Ishikawa (cell line): Measurements from ENCODE around the gene UGDH.

Experiments
- CEBPB ChIP-seq: IDR thresholded peaks from 2 replicates; pipeline ENCODE4 v1.6.1; 2012
- EP300 ChIP-seq: IDR thresholded peaks from 2 replicates; pipeline ENCODE4 v1.6.1; 2012; ENCODE audit warnings: borderline replicate concordance
- FOXM1 ChIP-seq: IDR thresholded peaks from 2 replicates; pipeline ENCODE4 v1.6.1; 2012; ENCODE audit warnings: low read depth, borderline replicate concordance
- MAX ChIP-seq: IDR thresholded peaks from 2 replicates; pipeline ENCODE4 v1.6.1; 2012
- RAD21 ChIP-seq: IDR thresholded peaks from 2 replicates; pipeline ENCODE4 v1.6.1; 2012; ENCODE audit warnings: low read depth
- TF ChIP-seq, protein P1 (sequence below): IDR thresholded peaks from 2 replicates; pipeline ENCODE4 v1.6.1; 2012; ENCODE audit warnings: low read depth, mild to moderate bottlenecking

GRCh38 chr4:39521253-39521919, 5.9 kb downstream of the UGDH start:
- TF ChIP-seq, protein P1, sequence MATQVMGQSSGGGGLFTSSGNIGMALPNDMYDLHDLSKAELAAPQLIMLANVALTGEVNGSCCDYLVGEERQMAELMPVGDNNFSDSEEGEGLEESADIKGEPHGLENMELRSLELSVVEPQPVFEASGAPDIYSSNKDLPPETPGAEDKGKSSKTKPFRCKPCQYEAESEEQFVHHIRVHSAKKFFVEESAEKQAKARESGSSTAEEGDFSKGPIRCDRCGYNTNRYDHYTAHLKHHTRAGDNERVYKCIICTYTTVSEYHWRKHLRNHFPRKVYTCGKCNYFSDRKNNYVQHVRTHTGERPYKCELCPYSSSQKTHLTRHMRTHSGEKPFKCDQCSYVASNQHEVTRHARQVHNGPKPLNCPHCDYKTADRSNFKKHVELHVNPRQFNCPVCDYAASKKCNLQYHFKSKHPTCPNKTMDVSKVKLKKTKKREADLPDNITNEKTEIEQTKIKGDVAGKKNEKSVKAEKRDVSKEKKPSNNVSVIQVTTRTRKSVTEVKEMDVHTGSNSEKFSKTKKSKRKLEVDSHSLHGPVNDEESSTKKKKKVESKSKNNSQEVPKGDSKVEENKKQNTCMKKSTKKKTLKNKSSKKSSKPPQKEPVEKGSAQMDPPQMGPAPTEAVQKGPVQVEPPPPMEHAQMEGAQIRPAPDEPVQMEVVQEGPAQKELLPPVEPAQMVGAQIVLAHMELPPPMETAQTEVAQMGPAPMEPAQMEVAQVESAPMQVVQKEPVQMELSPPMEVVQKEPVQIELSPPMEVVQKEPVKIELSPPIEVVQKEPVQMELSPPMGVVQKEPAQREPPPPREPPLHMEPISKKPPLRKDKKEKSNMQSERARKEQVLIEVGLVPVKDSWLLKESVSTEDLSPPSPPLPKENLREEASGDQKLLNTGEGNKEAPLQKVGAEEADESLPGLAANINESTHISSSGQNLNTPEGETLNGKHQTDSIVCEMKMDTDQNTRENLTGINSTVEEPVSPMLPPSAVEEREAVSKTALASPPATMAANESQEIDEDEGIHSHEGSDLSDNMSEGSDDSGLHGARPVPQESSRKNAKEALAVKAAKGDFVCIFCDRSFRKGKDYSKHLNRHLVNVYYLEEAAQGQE: no peak
- TF ChIP-seq EP300 (no peak), CEBPB (no peak), RAD21 (no peak), FOXM1 (no peak), MAX (no peak)
